ENCODE data around the gene TGM2.

DNA sequence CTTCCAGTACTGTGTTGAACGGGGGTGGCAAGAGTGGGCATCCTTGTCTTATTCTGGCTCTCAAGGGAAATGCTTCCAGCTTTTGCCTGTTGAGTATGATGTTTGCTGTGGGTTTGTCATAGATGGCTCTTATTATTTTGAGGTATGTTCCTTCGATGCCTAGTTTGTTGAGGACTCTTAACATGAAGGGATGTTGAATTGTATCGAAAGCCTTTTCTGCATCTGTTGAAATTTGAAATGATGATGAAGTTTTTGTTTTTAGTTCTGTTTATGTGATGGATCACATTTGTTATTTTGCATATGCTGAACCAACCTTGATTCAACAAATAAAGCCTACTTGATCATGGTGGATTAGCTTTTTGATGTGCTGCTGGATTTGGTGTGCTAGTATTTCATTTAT lies 83.5 kb downstream of the TGM2 start:
- TF ChIP-seq, protein P1, sequence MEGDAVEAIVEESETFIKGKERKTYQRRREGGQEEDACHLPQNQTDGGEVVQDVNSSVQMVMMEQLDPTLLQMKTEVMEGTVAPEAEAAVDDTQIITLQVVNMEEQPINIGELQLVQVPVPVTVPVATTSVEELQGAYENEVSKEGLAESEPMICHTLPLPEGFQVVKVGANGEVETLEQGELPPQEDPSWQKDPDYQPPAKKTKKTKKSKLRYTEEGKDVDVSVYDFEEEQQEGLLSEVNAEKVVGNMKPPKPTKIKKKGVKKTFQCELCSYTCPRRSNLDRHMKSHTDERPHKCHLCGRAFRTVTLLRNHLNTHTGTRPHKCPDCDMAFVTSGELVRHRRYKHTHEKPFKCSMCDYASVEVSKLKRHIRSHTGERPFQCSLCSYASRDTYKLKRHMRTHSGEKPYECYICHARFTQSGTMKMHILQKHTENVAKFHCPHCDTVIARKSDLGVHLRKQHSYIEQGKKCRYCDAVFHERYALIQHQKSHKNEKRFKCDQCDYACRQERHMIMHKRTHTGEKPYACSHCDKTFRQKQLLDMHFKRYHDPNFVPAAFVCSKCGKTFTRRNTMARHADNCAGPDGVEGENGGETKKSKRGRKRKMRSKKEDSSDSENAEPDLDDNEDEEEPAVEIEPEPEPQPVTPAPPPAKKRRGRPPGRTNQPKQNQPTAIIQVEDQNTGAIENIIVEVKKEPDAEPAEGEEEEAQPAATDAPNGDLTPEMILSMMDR (IDR thresholded peaks at IDR 0.05), result no peak
- no peak for TF ChIP-seq EZH2 (IDR thresholded peaks at IDR 0.05; ENCODE audit: borderline replicate concordance, insufficient read depth, low read depth, low read length, poor library complexity, severe bottlenecking)
